ENCODE results near the gene IQCE.

- TF ChIP-seq REST (IDR thresholded peaks at IDR 0.05; ENCODE audit: borderline replicate concordance) (no peak), POLR2AphosphoS5 (IDR thresholded peaks at IDR 0.05) (no peak)
Measured at GRCh38 chr7:2539031-2539911, 19.5 kb upstream of the IQCE start.

Data from neural cell (in vitro differentiated cells).